Ishikawa (cell line): ENCODE measurements around the gene TBCD.
A peak's percentile ranks its signal among the peaks of the same experiment; 100 is the strongest.

Experiments used
- CREB1 ChIP-seq: IDR thresholded peaks from 2 replicates; pipeline ENCODE4 v1.6.1; 2012; ENCODE audit warnings: low read depth
- EP300 ChIP-seq: IDR thresholded peaks from 2 replicates; pipeline ENCODE4 v1.6.1; 2012; ENCODE audit warnings: borderline replicate concordance
- RAD21 ChIP-seq: IDR thresholded peaks from 2 replicates; pipeline ENCODE4 v1.6.1; 2012; ENCODE audit warnings: low read depth
- TAF1 ChIP-seq: IDR thresholded peaks from 2 replicates; pipeline ENCODE4 v1.6.1; 2012; ENCODE audit warnings: low read depth, mild to moderate bottlenecking
- TF ChIP-seq, protein P1 (sequence below): IDR thresholded peaks from 2 replicates; pipeline ENCODE4 v1.6.1; 2012; ENCODE audit warnings: low read depth, mild to moderate bottlenecking
- TF ChIP-seq, protein P2 (sequence below): IDR thresholded peaks from 2 replicates; pipeline ENCODE4 v1.6.1; 2012

DNA sequence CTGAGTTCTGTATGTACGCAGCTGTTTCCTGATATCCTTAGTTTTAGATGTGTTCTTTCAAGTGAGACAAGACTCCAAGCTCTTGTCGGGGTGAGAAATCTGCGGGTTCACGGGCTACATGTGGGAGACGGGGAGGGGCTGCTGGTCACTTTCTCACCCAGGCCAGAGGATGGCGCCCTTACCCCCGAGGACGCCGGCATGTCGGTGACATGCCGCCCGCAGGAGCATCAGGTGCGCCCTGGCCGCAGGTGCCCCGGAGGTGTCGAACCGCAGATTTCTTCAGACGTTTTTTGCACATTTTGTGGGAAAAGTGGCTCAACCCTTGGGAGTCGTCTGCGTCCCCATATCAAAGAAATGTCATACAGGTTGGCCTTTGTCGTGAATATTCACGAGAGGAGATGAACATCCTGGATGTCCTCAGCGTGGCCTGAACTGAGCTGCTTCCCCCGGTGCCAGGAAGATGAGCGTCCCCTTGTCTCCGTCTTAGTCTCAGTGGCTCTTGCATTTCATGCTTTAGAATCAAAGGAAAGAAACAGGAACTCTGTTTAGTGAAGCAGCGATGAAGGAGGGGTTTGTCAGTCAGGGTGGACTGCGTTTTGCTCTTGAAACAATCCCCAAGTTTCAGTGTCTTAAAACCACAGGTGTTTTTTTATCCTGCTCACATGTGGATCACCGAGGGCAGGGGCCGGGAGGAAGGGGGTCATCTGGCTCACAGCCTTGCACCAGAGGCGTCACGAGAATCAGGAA lies 163.3 kb downstream of the TBCD start:
- TF ChIP-seq, protein P1, sequence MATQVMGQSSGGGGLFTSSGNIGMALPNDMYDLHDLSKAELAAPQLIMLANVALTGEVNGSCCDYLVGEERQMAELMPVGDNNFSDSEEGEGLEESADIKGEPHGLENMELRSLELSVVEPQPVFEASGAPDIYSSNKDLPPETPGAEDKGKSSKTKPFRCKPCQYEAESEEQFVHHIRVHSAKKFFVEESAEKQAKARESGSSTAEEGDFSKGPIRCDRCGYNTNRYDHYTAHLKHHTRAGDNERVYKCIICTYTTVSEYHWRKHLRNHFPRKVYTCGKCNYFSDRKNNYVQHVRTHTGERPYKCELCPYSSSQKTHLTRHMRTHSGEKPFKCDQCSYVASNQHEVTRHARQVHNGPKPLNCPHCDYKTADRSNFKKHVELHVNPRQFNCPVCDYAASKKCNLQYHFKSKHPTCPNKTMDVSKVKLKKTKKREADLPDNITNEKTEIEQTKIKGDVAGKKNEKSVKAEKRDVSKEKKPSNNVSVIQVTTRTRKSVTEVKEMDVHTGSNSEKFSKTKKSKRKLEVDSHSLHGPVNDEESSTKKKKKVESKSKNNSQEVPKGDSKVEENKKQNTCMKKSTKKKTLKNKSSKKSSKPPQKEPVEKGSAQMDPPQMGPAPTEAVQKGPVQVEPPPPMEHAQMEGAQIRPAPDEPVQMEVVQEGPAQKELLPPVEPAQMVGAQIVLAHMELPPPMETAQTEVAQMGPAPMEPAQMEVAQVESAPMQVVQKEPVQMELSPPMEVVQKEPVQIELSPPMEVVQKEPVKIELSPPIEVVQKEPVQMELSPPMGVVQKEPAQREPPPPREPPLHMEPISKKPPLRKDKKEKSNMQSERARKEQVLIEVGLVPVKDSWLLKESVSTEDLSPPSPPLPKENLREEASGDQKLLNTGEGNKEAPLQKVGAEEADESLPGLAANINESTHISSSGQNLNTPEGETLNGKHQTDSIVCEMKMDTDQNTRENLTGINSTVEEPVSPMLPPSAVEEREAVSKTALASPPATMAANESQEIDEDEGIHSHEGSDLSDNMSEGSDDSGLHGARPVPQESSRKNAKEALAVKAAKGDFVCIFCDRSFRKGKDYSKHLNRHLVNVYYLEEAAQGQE = no peak
- TF ChIP-seq RAD21 (peak; percentile 18; the same call in 1 of the 2 replicates), EP300 (no peak), CREB1 (no peak), TAF1 (no peak)
- TF ChIP-seq, protein P2, sequence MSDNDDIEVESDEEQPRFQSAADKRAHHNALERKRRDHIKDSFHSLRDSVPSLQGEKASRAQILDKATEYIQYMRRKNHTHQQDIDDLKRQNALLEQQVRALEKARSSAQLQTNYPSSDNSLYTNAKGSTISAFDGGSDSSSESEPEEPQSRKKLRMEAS = no peak
